ENCODE measurements around the gene RTF1. TPM values are rescaled to one million over a fixed set of nuclear protein-coding genes. Genes with fewer than 3 reads are reported as not detected.
A peak's percentile ranks its signal among the peaks of the same experiment; 100 is the strongest.
"Not testable (repeated sequence)": the region's sequence is repeated elsewhere in the genome, so short reads cannot be mapped to it uniquely, and the experiment has no call there.

Gene RTF1
- 10 to 100 TPM; 11.2 to 35.7 (median 23.4) TPM for polyA plus RNA-seq

DNA sequence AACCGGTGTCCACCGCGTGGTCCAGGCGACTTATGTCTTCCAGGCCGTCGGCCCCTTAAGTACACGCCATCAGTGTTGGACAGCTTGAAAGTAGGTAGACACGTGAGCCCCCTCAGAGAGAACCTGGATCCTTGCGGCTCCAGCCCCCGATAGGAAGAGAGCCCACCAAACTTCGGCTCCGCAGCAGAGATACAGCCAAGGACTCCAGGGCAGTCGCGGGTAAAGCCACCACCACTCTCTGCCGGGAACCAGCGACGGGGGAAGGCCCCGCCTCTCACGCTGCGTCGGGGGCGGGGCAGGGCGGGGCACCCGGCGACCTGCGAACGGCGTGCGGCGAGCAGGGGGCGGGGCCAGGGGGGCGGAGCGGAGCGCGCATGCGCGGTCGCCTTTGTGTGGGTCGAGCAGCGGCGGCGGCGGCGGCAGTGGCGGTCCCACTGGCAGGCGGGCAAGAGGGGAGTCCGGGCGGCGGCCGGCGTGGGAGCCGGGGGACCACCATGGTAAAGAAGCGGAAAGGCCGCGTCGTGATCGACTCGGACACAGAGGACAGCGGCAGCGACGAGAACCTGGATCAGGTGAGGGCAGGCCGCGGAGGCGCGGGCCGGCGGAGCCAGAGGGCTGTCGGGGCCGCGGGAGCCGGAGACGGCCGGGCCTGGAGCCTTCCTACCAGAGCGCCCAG lies at the start of gene RTF1:
TSS of gene RTF1 (plus strand) at position 354 of the 676 bp plus-strand sequence. CDS start at position 375, 21 bp downstream.
- Mint-ChIP-seq H3K27ac (peak within 1 kb of the TSS; percentile 87 to 95 (median 94)), H3K9me3 (no peaks in the 10 kb centered on the region), H3K36me3 (no peaks in the 10 kb centered on the region), H3K27me3 (ENCODE audit: low read depth in 3 of 3) (peaks cover 9 to 15% (median 11%) of the 10 kb centered on the region in 3 donors), H3K4me1 (peaks cover 36 to 44% of the 10 kb centered on the region in 2 donors), H3K4me3 (peak within 1 kb of the TSS; percentile 94 to 97 (median 96))
- DNase-seq = peak; percentile 97

DNA sequence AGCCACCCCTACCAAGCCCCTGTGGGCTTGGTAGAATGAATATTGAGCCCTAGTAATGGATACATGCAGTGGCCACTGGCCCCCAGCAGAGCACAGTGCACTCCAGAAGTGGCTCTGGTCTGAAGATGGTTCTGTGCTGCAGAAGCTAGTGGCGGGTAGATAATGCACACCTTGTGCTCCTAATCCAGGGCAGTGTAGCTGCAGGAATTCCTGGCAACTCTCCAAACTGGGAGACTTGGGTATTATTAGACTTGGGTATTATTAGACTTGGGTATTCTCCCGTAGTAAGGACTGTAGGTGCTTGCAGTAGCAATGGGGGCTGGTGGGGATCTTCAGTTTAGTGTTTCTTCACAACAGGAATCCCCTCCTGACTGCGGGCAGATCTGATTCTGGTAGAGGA lies 49.5 kb upstream of the RTF1 start:
- H3K36me3 Mint-ChIP-seq = no peaks in the 10 kb centered on the region
- no peak overlapping the region for H3K4me3 Mint-ChIP-seq
- H3K27me3 Mint-ChIP-seq (ENCODE audit: low read depth in 3 of 3) = peaks cover 0 to 4% (median 2%) of the 10 kb centered on the region in 3 donors
- no peaks in the 10 kb centered on the region for H3K4me1 Mint-ChIP-seq
- DNase-seq = no peak
- H3K9me3 Mint-ChIP-seq = no peaks in the 10 kb centered on the region
- H3K27ac Mint-ChIP-seq = no peak overlapping the region

GRCh38 chr15:41377978-41378377 lies 38.9 kb upstream of the RTF1 start:
- DNase-seq = no peak
- Mint-ChIP-seq H3K27ac (peak overlapping the region in 1 of 6 donors; percentile 18), H3K4me1 (no peaks in the 10 kb centered on the region), H3K27me3 (ENCODE audit: low read depth in 3 of 3) (no peaks in the 10 kb centered on the region), H3K9me3 (no peaks in the 10 kb centered on the region), H3K36me3 (peaks cover 0 to 2% (median 0%) of the 10 kb centered on the region in 3 donors), H3K4me3 (no peak overlapping the region)

DNA sequence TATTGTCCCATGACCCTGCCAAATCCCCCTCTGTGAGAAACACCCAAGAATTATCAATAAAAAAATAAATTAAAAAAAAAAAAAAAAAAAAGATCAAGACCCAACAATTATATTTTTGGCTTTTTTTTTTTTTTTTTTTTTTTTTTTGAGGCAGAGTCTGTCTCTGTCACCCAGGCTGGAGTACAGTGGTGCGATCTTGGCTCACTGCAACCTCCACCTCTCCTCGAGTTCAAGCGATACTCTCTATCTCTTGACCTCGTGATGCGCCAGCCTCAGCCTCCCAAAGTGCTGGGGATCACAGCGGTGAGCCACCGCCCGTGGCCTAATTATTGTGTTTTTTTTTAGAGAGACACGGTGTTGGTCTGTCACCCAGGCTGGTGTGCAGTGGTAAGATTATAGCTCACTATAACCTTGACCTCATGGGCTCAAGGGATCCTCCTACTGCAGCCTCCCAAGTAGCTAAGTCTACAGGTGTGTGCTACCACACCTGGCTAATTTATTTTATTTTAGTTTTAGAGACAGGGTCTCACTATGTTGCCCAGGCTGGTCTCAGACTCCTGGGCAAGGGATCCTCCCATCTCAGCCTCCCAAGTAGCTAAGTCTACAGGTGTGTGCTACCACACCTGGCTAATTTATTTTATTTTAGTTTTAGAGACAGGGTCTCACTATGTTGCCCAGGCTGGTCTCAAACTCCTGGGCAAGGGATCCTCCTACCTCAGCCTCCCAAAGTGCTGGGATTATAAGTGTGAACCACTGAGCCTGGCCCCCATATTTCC lies 32.7 kb upstream of the RTF1 start:
- H3K36me3 Mint-ChIP-seq = peaks cover 0 to 14% (median 4%) of the 10 kb centered on the region in 3 donors
- H3K4me1 Mint-ChIP-seq; DNase-seq; H3K4me3 Mint-ChIP-seq; H3K27ac Mint-ChIP-seq; H3K27me3 Mint-ChIP-seq (ENCODE audit: low read depth in 3 of 3); H3K9me3 Mint-ChIP-seq: not testable (repeated sequence)

DNA sequence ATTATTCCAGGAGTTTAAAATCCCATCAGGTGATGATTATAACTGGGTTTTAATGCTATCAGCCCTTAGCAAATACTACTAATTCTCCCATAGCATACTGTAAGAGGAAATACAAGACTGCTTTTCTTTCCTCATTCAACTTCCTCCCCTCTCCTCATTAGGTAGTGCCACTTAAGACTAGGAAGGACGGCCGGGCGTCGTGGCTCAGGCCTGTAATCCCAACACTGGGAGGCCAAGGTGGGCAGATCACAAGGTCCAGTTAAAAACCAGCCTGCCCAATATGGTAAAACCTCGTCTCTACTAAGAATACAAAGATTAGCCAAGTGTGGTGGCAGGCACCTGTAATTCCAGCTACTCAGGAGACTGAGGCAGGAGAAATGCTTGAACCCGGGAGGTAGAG lies 29.2 kb upstream of the RTF1 start:
- peaks cover 6 to 20% (median 11%) of the 10 kb centered on the region in 3 donors for H3K36me3 Mint-ChIP-seq
- no peak overlapping the region for H3K4me3 Mint-ChIP-seq
- peaks cover under 1 to 8% of the 10 kb centered on the region in 2 donors for H3K4me1 Mint-ChIP-seq
- H3K9me3 Mint-ChIP-seq = no peaks in the 10 kb centered on the region
- H3K27ac Mint-ChIP-seq = no peak overlapping the region
- DNase-seq = no peak
- H3K27me3 Mint-ChIP-seq (ENCODE audit: low read depth in 3 of 3) = no peaks in the 10 kb centered on the region

- H3K4me1 Mint-ChIP-seq = peaks cover 9 to 21% of the 10 kb centered on the region in 2 donors
- no peak for DNase-seq
- H3K36me3 Mint-ChIP-seq = peaks cover 17 to 32% (median 22%) of the 10 kb centered on the region in 3 donors
- peaks cover 0 to 1% (median 0%) of the 10 kb centered on the region in 3 donors for H3K27me3 Mint-ChIP-seq (ENCODE audit: low read depth in 3 of 3)
- no peak overlapping the region for H3K4me3 Mint-ChIP-seq
- H3K9me3 Mint-ChIP-seq = no peaks in the 10 kb centered on the region
- peak overlapping the region in 2 of 6 donors; percentile 5 to 53 for H3K27ac Mint-ChIP-seq
Observed at GRCh38 chr15:41392659-41393058, 24.2 kb upstream of the RTF1 start.

DNA sequence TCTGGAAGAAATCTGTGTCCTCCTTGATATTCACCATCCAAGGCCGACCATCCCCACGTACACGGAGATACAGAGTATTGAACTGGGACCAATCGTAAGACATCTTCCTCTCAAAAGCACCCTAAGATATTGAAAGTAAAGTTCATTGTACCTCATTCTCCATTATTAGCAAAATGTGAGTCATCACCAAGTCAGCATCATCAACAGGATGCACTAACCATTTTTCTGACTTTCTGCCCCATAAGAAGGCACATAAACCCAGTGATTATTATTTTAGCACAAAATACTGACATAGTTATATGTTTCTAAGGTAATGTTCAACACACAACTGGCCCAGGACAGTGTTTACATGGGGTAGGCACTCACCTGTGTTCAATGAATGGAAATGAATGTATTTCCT lies 22.0 kb upstream of the RTF1 start:
- H3K27me3 Mint-ChIP-seq (ENCODE audit: low read depth in 3 of 3) = peaks cover 0 to 1% (median 0%) of the 10 kb centered on the region in 3 donors
- H3K4me1 Mint-ChIP-seq = peaks cover 9 to 21% of the 10 kb centered on the region in 2 donors
- H3K9me3 Mint-ChIP-seq = no peaks in the 10 kb centered on the region
- peaks cover 17 to 25% (median 22%) of the 10 kb centered on the region in 3 donors for H3K36me3 Mint-ChIP-seq
- DNase-seq = no peak
- H3K27ac Mint-ChIP-seq = no peak overlapping the region
- no peak overlapping the region for H3K4me3 Mint-ChIP-seq

GRCh38 chr15:41396111-41396510 lies 20.8 kb upstream of the RTF1 start:
- H3K36me3 Mint-ChIP-seq = peaks cover 17 to 25% (median 22%) of the 10 kb centered on the region in 3 donors
- no peaks in the 10 kb centered on the region for H3K9me3 Mint-ChIP-seq
- peaks cover 1 to 2% (median 2%) of the 10 kb centered on the region in 3 donors for H3K27me3 Mint-ChIP-seq (ENCODE audit: low read depth in 3 of 3)
- peaks cover 9 to 21% of the 10 kb centered on the region in 2 donors for H3K4me1 Mint-ChIP-seq
- no peak for DNase-seq
- no peak overlapping the region for H3K4me3 Mint-ChIP-seq
- H3K27ac Mint-ChIP-seq = peak overlapping the region in 2 of 6 donors; percentile 25 to 27

- Mint-ChIP-seq H3K9me3 (no peaks in the 10 kb centered on the region), H3K36me3 (no peaks in the 10 kb centered on the region), H3K4me1 (peaks cover 18 to 29% of the 10 kb centered on the region in 2 donors), H3K27ac (peak overlapping the region; percentile 86 to 95 (median 94)), H3K27me3 (ENCODE audit: low read depth in 3 of 3) (peaks cover 6 to 16% (median 13%) of the 10 kb centered on the region in 3 donors), H3K4me3 (peak overlapping the region; percentile 94 to 97 (median 95))
- no peak for DNase-seq
Observed at GRCh38 chr15:41401904-41402267, 15.0 kb upstream of the RTF1 start.

- no peak overlapping the region for H3K27ac Mint-ChIP-seq
- H3K36me3 Mint-ChIP-seq = no peaks in the 10 kb centered on the region
- H3K4me1 Mint-ChIP-seq = peaks cover 12 to 18% of the 10 kb centered on the region in 2 donors
- no peak overlapping the region for H3K4me3 Mint-ChIP-seq
- peaks cover 3 to 11% (median 8%) of the 10 kb centered on the region in 3 donors for H3K27me3 Mint-ChIP-seq (ENCODE audit: low read depth in 3 of 3)
- no peak for DNase-seq
- H3K9me3 Mint-ChIP-seq = no peaks in the 10 kb centered on the region
Observed at GRCh38 chr15:41407341-41407740, 9.6 kb upstream of the RTF1 start.

- Mint-ChIP-seq H3K4me3 (no peak overlapping the region), H3K27me3 (ENCODE audit: low read depth in 3 of 3) (peaks cover 2 to 8% (median 5%) of the 10 kb centered on the region in 3 donors), H3K4me1 (peaks cover 5 to 9% of the 10 kb centered on the region in 2 donors), H3K9me3 (no peaks in the 10 kb centered on the region), H3K27ac (no peak overlapping the region), H3K36me3 (no peaks in the 10 kb centered on the region)
- DNase-seq = no peak
Observed at GRCh38 chr15:41408234-41408641, 8.7 kb upstream of the RTF1 start.

GRCh38 chr15:41411031-41411430 lies 5.9 kb upstream of the RTF1 start:
- Mint-ChIP-seq H3K4me1 (peaks cover 5 to 6% of the 10 kb centered on the region in 2 donors), H3K36me3 (no peaks in the 10 kb centered on the region), H3K9me3 (no peaks in the 10 kb centered on the region), H3K4me3 (no peak overlapping the region), H3K27ac (no peak overlapping the region), H3K27me3 (ENCODE audit: low read depth in 3 of 3) (peaks cover 2 to 3% (median 2%) of the 10 kb centered on the region in 3 donors)
- DNase-seq = no peak

DNA sequence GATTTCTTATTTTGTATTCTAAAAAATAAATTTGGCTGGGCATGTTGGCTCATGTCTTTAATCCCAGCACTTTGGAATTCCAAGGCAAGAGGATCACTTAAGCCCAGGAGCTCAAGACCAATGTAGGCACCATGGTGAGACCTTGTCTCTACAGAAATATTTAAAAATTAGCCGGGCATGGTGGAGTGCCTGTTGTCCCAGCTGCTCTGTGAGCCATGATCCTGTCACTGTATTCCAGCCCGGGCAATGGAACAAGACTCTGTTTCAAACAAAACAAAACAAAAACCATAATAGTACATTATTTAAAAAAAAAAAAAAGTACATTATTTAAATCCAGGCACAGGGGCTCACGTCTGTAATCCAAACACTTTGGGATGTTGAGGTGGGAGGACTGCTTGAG lies 5.5 kb upstream of the RTF1 start:
- Mint-ChIP-seq H3K36me3 (no peaks in the 10 kb centered on the region), H3K27me3 (ENCODE audit: low read depth in 3 of 3) (peaks cover 2 to 3% (median 2%) of the 10 kb centered on the region in 3 donors), H3K9me3 (no peaks in the 10 kb centered on the region), H3K27ac (no peak overlapping the region), H3K4me1 (peaks cover 9 to 10% of the 10 kb centered on the region in 2 donors), H3K4me3 (no peak overlapping the region)
- no peak for DNase-seq

DNA sequence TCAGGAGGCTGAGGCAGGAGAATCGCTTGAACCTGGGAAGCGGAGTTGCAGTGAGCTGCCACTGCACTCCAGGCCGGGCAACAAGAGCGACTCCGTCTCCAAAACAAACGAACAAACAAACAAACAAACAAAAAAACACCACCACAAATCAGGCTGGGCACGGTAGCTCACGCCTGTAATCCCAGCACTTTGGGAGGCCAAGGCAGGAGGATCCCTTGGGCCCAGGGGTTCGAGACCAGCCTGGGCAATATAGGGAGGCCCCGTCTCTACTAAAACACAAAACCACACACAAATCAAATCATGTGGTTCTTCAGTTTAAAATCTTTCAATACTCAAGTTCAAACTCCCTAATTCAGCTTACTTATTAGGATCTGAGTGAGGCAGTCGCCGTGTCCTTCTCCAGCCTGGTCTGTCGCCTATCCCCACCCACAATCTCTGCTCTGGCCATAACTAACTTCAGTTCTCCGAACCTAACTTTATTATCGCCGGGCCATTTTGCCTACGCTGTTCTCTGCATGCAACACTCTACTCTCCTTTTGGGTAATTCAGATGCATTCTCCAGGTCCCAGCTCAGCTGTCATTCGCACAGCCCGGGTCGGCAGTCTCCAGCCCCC lies 660 bp upstream of the RTF1 start:
- Mint-ChIP-seq H3K4me1 (peaks cover 34 to 44% of the 10 kb centered on the region in 2 donors), H3K4me3 (peak overlapping the region; percentile 94 to 97 (median 96)), H3K36me3 (no peaks in the 10 kb centered on the region), H3K27me3 (ENCODE audit: low read depth in 3 of 3) (peaks cover 9 to 15% (median 11%) of the 10 kb centered on the region in 3 donors), H3K9me3 (no peaks in the 10 kb centered on the region), H3K27ac (peak overlapping the region; percentile 87 to 95 (median 94))
- no peak for DNase-seq
